ENCODE results near the gene CNKSR3.

CNKSR3 gene

DNA sequence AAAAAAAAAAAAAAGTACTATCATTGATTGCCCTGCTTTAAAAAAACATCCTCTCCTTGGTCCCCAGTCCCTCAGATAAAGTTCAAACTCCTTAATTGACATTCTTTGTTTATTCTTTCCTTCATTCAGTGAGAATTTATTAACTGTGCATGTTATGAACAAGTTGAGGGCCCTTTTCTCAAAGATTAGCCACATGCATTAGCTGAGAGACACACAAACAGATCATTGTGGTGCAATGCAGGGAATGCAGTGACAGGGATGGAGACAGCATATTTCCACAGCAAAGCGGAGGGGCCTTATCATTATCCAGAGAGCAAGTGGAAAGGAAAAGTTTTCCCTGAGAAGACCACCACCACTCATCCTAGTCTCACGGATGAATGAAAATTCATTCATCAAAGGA lies 132.0 kb downstream of the CNKSR3 start:
- DNase-seq, result no peak

DNA sequence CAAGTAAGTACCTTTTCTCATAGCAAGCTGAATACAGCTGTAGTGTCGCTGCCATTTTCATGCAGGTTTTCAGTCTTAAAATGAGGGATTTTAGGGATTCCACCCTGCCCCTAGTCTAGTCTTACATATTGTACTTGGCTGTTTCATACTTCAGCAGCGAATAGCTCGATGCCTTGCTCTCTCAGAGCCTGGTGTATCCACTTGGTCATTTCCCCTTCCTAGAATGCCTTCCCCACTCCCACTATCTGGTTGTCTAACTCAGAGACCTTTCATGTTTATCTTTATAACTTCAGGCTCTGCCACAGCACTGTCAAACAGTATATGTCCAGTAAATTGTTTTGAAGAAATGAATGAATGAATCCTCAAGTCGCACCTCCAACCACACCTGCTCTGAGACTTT lies 132.8 kb downstream of the CNKSR3 start:
- DNase-seq, result no peak

- DNase-seq, result no peak
Observed at GRCh38 chr6:154373971-154374370, 136.5 kb downstream of the CNKSR3 start.

DNA sequence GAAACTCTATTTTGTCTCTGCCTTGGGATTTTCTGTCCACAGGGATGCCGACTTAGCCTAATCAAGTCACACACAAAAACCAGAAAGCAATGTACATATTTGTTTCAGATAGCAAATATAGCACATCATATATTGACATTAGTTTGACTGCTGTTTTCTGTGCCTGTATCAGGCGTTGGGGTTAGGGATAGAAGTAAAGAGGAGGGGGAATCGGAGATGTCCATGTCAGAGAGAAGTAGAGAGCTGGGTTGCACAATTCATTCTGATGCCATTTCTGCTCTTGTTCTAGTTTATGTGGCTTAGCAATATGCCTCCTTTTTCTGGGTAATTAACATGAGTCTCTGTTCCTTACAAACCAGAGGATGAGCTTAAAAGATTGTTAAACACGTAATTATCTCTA lies 139.2 kb downstream of the CNKSR3 start:
- no peak for DNase-seq

DNA sequence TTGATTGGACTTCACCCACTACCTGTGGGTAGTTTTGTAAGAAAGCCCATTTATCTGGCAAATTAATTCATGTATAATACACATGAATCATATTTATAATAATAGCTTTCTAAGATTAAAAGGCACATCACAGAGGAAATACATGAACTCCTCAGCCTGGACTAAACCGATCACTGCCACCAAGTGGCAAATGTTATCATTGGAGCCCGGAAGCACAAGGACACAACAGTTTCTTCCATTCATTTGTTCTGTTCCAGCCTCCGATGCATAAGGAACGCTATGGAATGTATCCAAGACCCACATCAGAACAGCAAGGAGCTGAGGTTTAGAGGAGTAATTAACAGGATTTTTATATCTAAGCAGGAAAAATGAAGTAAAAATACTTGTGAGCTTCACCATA lies 139.9 kb downstream of the CNKSR3 start:
- peak in 1 of 5 donors; percentile 3 for DNase-seq

DNA sequence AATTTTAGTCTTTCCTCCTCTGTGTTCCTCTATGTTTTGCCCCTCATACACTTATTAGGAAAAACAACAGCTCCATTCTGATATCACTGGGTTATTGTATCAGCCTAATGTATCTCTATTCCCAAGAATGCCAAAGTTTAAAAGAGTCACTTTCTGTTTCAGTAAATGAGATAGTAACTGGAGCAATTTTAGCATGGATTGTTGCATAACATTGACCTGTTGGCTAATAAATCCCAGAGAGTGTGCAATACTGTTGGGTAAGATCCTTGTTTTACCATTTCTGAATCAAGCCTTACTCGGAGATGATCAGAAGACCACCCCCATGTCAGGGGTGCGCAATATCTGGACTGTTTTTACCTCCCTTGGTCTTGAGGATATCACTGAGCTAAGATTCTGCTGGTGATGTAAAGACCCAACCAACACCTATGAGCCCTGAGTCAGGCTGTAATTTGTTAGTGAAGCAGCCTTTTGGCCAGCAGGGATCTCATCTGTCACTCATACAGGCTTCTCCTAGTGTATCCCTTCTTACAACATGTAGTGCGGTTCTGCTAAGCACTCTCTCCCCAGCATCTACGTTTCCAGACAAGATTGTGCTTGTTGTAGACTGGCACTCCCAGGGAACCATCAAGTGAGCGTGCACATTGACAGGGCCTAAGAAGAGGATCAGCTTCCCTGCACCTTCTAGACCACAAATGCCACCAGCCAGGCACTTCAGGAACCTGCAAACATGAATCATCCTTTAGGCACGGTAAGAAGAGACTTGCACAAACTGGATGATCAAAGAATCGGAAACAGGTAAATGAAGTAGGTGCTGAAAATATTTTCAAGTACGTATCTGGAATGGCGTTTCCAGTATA lies 142.4 kb downstream of the CNKSR3 start:
- no peak for DNase-seq

GRCh38 chr6:154367336-154367735 lies 143.1 kb downstream of the CNKSR3 start:
- DNase-seq, result no peak

DNA sequence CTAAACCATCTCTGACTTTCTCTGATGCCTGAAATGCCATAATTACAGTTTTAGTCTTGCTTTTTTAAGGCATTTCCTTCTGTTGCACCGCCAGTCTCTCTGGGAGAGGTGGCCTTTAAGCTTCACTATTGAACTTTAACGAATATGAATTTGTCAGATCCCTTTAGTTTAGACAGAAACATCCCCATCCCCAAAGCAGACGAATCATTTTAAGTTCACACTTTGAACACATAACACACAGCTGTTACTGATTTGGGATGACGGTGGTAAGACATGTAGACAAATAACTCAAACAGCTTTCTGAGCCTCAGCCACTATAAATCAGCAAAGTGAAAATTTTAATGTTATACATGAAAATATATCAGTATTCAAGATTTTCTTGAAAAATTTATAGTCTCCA lies 146.7 kb downstream of the CNKSR3 start:
- DNase-seq, result no peak

DNA sequence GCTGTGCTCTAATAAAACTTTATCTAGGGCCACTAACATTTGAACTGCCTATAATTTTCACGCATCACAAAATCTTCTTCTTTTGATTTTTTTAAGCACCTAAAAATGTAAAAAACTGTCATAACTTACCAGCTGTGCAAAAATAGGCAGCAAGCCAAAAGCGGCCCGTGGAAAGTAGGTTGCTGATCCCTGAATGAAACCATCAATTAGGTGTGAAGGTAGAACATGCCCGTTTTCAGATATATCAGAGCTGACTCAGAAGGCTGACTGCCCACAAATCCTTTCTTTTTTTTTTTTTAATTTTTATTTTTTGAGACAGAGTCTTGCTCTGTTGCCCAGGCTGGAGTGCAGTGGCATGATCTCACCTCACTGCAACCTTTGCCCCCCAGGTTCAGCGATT lies 149.0 kb downstream of the CNKSR3 start:
- no peak for DNase-seq

- no peak for DNase-seq
Observed at GRCh38 chr6:154360476-154360875, 150.0 kb downstream of the CNKSR3 start.

DNA sequence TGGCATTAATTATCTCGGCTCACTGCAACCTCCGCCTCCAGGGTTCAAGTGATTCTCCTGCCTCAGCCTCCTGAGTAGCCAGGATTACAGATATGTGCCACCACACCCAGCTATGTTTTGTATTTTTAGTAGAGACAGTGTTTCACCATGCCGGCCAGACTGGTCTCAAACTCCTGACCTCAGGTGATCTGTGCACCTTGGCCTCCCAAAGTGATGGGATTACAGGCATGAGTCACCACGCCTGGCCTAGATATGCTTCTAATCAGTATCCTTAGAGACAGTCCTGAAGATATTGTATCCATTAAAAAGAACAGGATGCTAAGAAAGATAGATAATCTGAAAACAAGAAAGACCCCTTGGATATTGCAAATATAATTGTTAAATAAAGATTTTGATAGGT lies 150.8 kb downstream of the CNKSR3 start:
- no peak for DNase-seq

DNA sequence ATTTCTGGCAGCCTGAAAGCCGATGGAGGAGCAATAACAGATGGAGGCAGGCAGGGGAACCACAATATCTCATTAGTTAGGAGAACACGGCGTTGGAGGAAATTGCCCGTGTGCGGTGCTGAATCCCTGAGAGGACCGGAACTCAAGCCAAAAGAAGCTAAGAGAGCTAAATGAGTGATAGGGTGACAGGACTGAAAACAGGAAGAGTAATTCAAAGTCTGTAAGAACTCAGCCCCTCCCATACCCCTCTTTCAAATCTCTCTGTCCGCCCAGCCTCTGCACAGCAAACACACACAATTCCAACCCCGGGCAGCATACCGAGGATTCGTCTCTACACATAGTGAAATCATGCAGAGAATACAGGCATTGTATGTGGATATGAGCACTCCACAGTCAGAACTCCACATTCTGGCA lies 151.3 kb downstream of the CNKSR3 start:
- DNase-seq, result no peak

GRCh38 chr6:154358019-154358545 lies 152.4 kb downstream of the CNKSR3 start:
- no peak for DNase-seq

GRCh38 chr6:154356690-154357089 lies 153.8 kb downstream of the CNKSR3 start, which contains the start of gene IPCEF1:
Gene IPCEF1, minus strand, starts transcription at chr6:154356803. Its CDS starts 90,856 bp downstream, at chr6:154265947.
- no peak for DNase-seq

GRCh38 chr6:154356113-154356512 lies 154.4 kb downstream of the CNKSR3 start:
- DNase-seq, result no peak

- DNase-seq, result no peak
Observed at GRCh38 chr6:154354265-154354777, 156.2 kb downstream of the CNKSR3 start.

DNA sequence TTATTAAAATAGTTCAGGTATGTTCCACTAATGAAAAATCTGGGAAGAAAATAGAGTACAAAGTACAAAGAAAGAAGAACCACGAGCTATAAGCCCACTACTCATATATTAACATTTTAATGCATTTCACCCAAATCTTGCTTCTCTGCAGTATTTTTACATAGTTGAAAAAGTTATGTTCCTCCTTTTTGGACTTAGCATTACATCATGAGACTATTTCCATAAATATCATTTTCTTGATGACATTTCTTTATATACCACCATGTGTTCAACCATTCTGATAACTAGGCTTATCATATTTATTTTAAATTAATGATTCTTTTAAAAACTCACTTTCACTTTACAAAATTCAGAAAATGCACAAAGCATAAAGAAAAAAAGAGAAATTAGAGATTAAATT lies 156.9 kb downstream of the CNKSR3 start:
- DNase-seq, result no peak

- DNase-seq, result peak in 1 of 5 donors; percentile 61
Observed at GRCh38 chr6:154352898-154353585, 157.4 kb downstream of the CNKSR3 start.

- no peak for DNase-seq
Observed at GRCh38 chr6:154350293-154350692, 160.2 kb downstream of the CNKSR3 start.

DNA sequence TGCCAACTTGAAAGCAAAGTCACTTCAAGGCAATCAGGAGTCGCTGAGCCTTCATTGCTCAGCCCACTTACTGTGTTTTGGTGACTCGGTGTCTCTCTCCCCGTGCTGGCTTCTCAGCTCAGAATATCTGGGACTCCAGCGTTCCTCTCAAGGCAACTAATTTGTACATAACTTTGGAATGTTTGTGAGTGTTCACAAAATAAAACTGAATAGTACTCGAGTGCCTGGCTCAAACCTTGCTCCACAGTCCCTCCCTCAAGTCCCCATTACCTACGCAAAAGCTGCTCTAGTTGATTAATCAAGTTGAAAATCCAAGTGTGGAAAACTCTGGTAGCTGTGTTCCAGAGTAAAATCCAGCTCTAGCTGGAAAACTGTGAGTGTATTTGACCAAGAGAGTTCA lies 162.5 kb downstream of the CNKSR3 start:
- no peak for DNase-seq

DNA sequence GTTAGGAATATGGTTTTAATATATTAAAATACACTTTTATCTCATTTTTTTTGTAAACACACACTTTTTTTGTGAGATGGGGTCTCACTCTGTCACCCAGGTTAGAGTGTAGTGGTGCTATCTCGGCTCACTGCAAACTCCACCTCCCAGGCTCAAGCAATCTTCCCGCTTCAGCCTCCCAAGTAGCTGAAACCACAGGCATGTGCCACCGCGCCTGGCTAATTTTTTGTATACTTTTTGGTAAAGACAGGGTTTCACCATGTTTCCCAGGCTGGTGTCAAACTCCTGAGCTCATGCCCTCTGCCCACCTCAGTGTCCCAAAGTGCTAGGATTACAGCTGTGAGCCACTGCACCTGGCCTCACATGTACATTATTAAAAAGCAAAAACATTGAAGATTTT lies 164.7 kb downstream of the CNKSR3 start:
- no peak for DNase-seq

DNA sequence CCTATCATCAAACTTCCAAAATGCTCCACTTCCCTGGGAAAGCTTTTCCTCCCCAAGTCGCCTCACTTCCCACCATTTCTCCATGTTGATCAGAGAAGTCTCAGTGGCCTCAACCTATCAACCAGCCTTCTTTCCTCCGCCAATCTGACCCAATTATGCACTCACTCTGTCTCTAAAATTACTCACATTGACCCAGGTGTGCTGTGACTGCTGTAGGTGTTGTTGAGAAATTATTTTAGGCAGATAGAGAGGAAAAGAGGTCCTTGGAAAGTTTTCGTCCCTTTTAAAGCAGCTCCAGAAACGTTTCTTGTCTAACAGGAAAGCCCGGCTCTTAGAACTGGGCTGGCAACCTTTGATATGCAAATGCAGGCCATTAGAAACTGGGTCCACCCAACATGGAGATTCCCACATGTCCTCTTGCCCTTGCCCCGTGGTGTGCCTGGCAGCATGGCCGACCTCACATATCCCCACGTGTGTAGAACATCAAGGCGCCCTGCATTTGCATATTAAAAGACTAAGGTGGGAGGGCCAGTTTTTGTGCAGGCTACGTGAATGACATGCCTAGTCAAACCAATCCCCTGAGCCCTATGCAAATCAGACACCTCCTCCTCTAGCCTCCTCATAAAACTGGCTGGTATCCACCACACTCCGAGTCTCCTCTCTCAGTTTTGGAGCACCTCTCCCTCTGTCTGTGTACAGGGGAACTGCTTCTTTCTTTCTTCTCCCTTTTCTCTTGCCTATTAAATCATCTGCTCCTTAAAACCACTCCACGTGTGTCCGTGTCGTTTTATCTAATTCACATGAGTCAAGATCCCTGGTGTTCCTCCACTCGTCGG lies 166.8 kb downstream of the CNKSR3 start:
- DNase-seq, result no peak

- DNase-seq, result no peak
Observed at GRCh38 chr6:154341871-154342270, 168.6 kb downstream of the CNKSR3 start.

All from T-helper 1 cell (primary cell).